GM19468 (cell line): ENCODE results near the gene NDUFS1.
"Not testable (repeated sequence)": the region's sequence is repeated elsewhere in the genome, so short reads cannot be mapped to it uniquely, and the experiment has no call there.

Source experiments
- ATAC-seq: cut with Tn5 transposase; IDR thresholded peaks from one replicate; pipeline ENCODE4 v1.9.1; 2021; ENCODE audit warnings: mild to moderate bottlenecking, moderate library complexity, moderate number of reproducible peaks; ENCODE audit not compliant: unreplicated experiment; ENCODE audit errors: extremely low read depth

The NDUFS1 gene

DNA sequence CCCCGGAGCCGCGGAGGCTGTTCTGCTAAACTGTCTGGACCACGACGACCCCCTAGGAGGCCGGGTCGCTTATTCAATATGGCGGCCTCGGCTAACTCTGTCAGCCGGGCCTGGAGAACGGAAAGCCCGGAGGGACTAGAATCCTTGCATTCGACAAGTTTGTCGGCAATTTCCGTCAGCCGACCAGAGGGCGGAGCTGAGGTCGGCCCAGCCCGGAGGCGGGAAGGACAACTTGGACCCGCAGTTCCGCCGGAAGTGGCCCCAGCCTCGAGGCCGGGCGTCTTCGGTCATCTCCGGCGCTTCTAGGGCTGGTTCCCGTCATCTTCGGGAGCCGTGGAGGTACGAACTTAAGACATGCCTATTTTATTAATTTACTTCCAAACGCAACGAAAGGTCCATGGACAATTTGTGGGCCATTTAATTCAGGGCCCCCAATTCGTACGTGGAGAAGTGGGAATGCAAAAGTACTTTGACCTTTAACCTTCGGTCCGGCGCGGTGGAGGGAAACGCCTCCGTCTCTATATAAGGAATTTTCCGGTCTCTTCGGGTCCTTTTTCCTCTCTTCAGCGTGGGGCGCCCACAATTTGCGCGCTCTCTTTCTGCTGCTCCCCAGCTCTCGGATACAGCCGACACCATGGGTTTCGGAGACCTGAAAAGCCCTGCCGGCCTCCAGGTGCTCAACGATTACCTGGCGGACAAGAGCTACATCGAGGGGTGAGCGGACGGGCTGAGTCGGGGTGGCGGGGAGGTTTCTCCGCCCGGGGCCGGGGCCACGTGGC, at the start of gene NDUFS1, which contains the start of gene EEF1B2:
TSS of gene NDUFS1 (minus strand) at position 99 of the 779 bp plus-strand sequence. CDS start 5,766 bp downstream, outside the sequence.
TSS of gene EEF1B2 (plus strand) at position 550 of the 779 bp plus-strand sequence. CDS start at position 635, 85 bp downstream.
- ATAC-seq = peak; percentile 90

DNA sequence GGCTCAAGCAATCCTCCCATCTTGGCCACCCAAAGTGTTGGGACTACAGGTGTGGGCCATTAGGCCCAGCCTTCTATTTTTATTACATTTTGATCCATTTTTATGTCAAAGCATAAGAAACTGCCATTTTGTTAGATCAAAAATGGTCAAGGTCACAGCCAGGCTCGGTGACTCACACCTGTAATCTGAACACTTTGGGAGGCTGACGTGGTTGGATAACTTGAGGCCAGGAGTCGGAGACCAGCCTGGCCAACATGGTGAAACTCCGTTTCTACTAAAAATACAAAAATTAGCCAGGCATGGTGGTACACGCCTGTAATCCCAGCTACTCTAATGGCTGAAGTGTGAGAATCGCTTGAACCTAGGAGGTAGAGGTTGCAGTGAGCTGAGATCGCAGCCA, 49.7 kb upstream of the NDUFS1 start:
- ATAC-seq = no peak

DNA sequence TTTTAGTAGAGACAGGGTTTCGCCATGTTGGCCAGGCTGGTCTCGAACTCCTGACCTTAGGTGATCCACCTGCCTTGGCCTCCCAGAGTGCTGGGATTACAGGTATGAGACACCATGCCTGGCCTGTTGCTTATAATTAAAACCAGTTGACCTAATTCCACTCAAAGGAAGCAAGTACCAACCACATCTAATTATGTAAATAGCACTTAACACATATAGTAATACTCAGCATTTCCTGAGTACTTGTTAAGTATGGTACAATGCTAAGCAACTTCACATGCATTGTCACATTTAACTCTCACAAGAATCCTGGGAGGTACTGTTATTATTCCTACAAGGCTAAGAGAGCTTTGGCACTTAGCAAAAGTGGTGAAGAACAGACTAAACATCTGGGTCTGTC, 48.1 kb upstream of the NDUFS1 start:
- ATAC-seq = not testable (repeated sequence)

DNA sequence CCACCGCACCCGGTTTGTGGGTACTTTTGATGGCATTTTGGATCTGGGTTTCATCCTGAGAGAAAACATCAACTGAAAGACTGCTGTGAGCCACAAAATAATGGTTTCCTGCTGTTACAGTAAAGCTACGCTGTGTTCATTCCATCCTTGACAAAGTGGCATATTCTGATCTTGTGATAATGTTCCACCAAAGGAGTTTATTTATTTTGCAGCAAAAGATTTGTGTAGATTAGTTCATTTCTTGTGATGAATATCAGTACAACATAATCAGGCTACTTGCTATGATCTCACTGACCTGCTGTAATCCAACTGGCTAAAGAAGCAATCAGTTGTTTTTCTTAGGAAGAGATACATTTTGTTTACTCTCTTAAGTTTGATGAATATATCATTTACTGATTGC, 45.5 kb upstream of the NDUFS1 start:
- ATAC-seq = no peak

DNA sequence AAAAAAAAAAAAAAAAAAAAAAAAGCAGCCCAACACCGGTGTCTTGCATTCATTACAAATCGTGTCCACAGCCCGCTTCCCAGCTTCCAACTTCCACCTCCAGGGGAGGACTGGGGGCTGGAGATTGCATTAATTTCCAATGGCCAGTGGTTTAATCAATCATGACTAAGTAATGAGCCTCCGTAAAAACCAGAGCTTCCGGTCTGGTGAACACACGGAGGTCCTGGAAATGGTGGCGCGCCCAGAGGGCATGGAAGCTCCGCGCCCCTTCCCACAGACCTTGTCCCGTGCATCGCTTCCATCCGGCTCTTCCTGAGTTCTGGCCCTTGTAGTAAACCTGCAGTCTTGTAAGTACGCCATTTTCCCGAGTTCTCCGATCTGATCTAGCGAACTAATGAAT, 44.1 kb upstream of the NDUFS1 start:
- ATAC-seq = no peak

DNA sequence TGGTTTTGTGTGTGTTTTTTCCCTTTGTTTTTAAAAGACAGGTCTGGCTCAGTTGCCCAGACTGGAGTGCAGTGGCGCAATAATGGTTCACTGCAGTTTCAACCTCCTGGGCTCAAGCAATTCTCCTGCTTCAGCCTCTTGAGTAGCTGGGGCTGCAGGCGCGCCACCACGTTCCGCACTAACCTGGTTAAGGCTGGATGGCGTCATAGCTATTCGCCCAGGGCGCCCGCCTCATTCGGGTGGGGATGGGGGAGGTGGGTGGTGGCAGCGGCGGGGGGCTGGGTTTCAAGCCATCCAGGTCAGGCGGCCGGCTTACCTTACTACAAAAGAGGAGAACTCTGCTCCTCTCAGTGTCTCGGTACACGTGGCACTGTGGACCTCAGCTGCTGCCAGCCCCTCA, 43.2 kb upstream of the NDUFS1 start:
- no peak for ATAC-seq

DNA sequence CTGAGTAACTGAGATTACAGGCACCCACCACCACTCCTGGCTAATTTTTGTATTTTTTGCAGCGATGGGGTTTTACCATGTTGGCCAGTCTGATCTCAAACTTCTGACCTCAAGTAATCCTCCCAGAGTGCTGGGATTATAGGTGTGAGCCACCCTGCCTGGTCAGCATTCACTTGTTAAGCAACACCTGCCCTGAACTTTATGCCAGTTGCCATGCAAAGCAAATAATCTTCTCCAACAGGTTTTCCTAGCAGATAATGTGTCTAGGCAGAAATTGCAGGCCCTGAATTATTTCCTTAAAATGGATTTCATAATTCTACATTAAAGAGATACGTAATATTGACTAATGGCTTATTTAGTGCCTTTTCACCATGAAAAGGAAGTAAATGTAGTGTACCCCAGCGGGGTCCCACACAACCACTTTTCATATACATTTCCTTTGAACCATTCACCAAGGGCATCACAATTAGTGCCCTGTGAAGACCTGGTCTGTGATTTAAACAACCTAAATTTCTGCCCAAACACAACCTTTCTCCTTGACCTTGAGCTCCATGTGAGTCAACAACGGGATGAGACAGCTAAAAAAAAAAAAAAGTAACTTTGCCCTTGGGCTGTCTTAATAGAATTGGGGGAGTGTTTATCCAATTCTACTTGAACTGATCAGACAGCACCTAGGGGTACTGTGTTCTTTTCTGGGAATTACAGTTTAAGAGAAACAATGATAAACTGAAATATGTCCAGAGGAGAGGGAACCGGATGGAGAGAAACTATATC, 42.0 kb upstream of the NDUFS1 start:
- ATAC-seq = no peak

DNA sequence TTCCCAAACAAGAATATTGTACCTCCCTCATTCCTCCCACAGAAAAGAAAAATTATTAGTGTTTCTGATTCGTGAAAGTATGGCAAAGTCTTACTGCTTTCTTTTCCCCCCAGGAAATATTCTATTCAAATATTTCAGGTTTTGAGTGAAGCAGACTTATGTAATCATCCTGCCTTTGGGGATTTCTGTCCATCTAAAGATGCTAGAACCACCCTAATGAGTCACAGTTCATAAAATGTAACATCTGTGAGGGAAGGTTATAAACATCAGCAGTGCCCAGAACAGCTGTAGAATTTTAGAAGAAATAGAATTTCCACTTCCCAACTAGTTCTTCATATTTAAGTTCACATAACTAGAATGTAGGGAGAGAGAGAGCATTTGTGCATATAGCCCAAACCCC, 39.4 kb upstream of the NDUFS1 start:
- no peak for ATAC-seq

DNA sequence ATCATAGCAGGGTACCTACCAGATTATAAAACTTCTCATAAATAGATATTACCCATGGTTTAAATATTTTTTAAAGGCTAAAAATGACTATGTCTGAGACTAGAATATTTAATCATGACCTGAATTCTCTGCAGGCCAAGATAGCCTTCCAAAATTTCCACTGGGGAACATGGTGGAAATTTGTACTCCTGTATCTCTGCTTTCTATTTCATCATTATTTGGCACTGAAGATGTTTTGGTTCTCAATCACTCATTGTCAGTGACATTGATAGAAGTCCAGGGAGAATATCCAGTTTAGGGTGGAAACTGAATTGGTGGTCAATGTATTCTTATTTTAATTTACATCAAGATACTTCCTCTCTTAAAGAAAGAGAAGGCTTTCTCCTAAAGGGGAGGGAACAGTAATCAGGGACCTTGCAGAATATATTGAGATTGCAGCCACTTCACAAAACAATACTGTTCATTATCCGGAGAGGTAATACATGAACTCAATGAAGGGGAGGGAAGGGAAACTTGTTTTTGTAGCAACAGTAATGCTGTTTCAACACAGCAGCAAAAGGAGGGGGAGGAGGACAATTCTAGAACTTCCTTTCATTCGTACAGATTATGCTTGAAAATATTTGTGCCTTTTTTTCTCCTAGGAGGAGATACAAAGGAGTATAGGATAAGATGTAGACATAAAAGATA, 34.6 kb upstream of the NDUFS1 start:
- no peak for ATAC-seq

DNA sequence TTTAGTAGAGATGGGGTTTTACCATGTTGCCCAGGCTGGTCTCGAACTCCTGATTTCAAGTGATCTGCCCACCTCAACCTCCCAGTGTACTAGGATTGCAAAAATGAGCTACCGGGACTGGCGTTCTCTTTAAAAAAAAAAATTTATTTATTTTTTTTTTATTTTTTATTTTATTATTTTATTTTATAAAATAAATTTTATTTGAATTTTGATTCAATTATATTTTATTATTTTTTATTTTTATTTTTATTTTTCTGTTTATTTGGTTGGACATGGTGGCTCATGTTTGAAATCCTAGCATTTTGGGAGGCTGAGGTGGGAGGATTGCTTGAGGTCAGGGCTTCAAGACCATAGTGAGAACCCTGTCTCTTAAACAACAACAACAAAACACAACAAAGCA, 32.9 kb upstream of the NDUFS1 start:
- ATAC-seq = no peak

DNA sequence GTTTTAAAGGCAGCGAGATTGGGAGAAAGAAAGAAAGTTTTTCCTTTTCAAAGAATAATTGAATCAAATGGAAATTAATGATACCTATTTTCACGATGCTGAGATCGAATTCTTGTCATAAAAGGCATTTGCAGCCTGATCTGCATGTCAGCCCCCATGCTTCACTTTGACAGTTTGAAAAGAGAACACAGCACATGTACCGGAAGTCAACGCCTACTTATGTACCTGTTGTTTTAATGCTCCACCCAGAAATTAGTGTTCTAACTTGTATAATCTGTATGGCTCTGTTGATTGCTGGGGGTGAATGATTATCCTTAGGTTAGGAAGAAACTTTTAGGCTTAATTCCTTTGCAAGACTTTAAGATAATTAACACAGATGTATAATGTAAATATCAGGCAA, 31.4 kb upstream of the NDUFS1 start:
- no peak for ATAC-seq

DNA sequence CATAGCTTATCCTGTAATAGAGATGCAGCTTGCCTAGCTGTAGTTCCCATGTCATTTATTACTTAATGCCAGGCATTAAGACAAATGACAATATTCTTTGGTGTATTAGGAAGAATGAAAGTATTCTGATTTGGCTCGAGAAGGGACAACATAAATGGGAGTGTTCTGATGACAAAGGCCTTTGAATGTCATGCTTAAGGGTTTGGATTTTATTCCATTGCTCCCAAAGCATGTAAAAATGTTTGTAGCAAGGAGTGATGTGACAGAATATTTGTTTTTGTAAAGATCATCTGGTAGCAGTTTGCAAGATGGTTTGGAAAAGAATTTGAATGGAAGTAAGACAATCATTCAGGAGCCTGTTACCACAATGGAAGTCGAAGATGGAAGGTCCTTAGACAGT, 30.9 kb upstream of the NDUFS1 start:
- ATAC-seq = no peak

DNA sequence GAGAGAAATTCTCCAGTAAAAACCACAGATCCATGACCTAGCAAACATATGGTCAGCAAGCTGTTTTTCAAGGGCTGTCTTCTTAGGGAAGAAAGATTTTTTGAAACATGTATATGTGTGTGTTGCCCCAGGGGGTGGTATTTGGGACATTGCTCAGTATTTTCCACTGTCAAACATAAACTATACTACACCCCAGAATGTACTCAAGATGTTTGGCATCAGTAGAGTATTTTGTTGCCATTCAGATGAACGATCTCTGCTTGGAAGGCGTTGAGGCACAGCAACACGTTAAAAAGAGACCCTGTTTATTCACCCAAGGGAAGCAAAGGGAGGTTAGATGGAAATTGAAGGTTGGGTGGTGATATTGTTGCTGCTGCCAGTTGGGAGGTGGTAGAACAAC, 30.4 kb upstream of the NDUFS1 start:
- no peak for ATAC-seq

DNA sequence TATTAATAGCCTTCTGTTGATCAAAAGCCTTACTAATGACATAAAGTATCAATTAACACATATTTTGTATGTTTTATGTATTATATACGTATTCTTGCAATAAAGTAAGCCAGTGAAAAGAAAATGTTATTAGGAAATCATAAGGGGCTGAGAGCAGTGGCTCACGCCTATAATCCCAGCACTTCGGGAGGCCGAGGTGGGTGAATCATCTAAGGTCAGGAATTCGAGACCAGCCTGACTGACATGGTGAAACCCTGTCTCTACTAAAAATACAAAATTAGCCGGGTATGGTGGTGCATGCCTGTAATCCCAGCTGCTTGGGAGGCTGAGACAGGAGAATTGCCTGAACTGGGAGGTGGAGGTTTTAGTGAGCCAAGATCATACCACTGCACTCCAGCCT, 22.3 kb upstream of the NDUFS1 start:
- ATAC-seq = not testable (repeated sequence)

DNA sequence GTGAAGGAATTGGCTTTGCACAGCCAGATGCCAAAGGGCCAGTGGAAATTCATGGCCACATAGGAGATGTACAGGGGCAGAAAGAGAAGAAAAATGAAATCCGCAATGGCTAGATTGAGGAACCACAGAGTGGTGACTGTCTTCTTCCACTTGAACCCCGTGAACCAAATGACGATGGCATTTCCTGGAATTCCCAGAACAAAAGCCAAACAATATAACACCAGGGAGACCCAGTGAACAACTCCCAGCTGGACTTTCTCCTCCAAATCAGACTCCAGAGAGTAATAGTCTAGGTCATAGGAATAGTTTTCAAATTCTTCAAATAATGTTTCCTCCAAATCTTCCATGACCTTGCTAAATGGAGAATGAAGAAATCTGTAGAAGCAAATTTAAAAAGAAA, 17.7 kb upstream of the NDUFS1 start:
- ATAC-seq = no peak

DNA sequence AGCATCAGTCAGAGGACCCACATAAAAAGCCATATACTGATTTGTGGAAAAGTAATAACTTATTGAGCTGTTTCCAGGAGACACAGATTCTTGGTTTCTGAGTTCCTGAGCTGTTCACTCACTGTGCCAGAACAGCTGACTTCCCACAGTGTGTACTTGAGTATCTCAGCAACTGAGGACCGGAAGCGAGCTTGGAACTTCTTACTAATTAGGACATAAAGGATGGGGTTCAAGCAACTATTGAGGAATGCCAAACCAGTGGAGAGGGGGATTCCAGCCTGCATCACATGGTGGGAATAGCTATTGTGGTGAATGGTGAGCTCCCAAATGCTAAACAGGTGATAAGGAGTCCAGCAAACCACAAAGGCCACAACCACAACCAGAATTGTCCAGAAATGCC, 16.9 kb upstream of the NDUFS1 start:
- ATAC-seq = no peak

DNA sequence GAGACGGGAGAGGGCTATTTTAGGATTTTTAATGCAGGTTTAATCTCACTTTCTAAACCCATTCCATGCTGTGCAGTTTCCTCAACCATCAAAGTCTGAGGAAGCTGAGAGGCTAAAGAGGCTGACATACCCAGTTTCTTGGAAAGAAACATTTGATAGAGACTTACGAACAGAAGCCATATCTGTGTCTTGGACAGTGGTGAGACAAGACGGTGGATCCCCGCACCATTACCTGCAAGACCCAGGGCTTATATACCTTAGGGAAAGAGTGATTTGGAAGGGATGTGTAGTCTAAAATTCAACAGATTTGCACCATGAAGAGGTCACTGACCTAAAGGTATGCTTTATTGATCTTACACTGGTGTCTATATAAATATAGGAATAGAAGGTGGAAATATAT, 13.9 kb upstream of the NDUFS1 start:
- ATAC-seq = no peak

DNA sequence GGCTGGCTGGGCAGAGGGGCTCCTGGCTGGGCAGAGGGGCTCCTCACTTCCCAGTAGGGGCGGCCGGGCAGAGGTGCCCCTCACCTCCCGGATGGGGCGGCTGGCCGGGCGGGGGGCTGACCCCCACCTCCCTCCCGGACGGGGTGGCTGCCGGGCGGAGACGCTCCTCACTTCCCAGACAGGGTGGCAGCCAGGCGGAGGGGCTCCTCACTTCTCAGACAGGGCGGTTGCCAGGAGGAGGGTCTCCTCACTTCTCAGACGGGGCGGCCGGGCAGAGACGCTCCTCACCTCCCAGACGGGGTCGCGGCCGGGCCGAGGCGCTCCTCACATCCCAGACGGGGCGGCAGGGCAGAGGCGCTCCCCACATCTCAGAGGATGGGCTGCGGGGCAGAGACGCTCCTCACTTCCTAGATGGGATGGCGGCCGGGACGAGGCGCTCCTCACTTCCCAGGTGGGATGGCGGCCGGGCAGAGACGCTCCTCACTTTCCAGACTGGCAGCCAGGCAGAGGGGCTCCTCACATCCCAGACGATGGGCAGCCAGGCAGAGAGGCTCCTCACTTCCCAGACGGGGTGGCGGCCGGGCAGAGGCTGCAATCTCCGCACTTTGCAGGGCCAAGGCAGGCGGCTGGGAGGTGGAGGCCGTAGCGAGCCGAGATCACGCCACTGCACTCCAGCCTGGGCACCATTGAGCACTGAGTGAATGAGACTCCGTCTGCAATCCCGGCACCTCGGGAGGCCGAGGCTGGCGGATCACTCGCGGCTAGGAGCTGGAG, 12.6 kb upstream of the NDUFS1 start:
- not testable (repeated sequence) for ATAC-seq

DNA sequence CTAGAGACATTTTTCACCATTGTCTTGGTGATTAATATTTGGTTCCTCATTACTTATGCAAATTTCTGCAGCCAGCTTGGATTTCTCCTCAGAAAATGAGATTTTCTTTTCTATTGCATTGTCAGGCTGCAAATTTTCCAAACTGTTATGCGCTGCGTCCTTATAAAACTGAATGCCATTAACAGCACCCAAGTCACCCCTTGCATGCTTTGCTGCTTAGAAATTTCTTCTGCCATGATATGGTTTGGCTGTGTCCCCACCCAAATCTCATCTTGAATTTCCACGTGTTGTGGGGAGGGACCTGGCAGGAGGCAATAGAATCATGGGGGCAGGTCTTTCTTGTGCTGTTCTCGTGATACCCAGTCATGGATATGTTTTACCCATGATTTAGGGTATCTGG, 9.0 kb upstream of the NDUFS1 start:
- not testable (repeated sequence) for ATAC-seq

DNA sequence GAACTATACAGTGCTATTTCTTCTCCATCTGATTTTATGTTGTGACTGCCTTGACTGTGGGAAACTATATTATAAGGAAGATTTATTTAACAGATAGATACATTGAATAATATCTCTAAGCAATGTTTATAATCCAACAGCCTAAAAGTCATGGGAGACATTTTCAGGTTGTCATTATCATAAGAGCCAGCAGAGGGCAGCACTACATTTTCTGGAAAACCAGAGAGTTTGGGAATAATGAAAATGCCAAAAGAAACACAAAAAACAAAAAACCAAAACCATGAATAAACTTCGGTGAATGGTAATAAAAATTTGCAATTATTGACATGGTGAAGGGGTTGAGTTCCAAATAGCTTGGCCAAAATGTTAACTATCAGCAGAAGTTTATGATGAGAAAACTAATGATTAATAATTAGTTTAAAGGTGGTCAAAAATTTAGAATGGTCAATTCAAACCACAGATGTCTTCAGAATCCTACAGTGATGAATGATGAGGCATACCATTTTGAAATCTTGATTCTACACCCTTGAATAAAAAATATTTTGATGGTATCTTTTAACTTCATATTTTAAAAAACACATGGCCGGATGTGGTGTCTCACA, 5.1 kb upstream of the NDUFS1 start:
- no peak for ATAC-seq
